Ecto neural progenitor cell (in vitro differentiated cells): ENCODE measurements around the gene SERTAD3.
A peak's percentile ranks its signal among the peaks of the same experiment; 100 is the strongest.
"Not testable (repeated sequence)": the region's sequence is repeated elsewhere in the genome, so short reads cannot be mapped to it uniquely, and the experiment has no call there.

Source experiments
- DNase-seq: peaks from one replicate; pipeline ENCODE4 v3.0.0-alpha.2; 2018; ENCODE audit warnings: low spot score

Gene SERTAD3

GRCh38 chr19:40444000-40444824 lies at the start of gene SERTAD3:
Gene SERTAD3, minus strand, starts transcription at chr19:40444335. Its CDS starts 2,255 bp downstream, at chr19:40442080.
- peak; percentile 99 for DNase-seq

- DNase-seq: no peak
Measured at GRCh38 chr19:40493778-40494177, 49.6 kb upstream of the SERTAD3 start.

GRCh38 chr19:40492274-40492673 lies 48.1 kb upstream of the SERTAD3 start:
- DNase-seq: no peak

- DNase-seq: no peak
Measured at GRCh38 chr19:40489882-40490230, 45.7 kb upstream of the SERTAD3 start.

- DNase-seq: no peak
Measured at GRCh38 chr19:40486017-40486416, 41.9 kb upstream of the SERTAD3 start.

- DNase-seq: not testable (repeated sequence)
Measured at GRCh38 chr19:40475878-40476644, 31.9 kb upstream of the SERTAD3 start.

GRCh38 chr19:40474737-40475136 lies 30.6 kb upstream of the SERTAD3 start:
- DNase-seq: no peak

- no peak for DNase-seq
Measured at GRCh38 chr19:40472516-40472915, 28.4 kb upstream of the SERTAD3 start.

GRCh38 chr19:40471111-40471510 lies 27.0 kb upstream of the SERTAD3 start:
- DNase-seq: no peak

GRCh38 chr19:40469011-40469410 lies 24.9 kb upstream of the SERTAD3 start:
- no peak for DNase-seq

GRCh38 chr19:40466985-40467734 lies 23.0 kb upstream of the SERTAD3 start, which contains the start of gene SPTBN4:
Gene SPTBN4, plus strand, starts transcription at chr19:40467001. Its CDS starts 5,621 bp downstream, at chr19:40472622.
- peak; percentile 57 for DNase-seq

- DNase-seq: peak; percentile 56
Measured at GRCh38 chr19:40466219-40466984, 22.3 kb upstream of the SERTAD3 start.

- DNase-seq: peak; percentile 99
Measured at GRCh38 chr19:40465557-40466218, 21.6 kb upstream of the SERTAD3 start, which contains the start of gene BLVRB. Gene BLVRB, minus strand, starts transcription at chr19:40465745. Its CDS starts 57 bp downstream, at chr19:40465688.

GRCh38 chr19:40465025-40465556 lies 21.0 kb upstream of the SERTAD3 start:
- DNase-seq: no peak

- DNase-seq: peak; percentile 87
Measured at GRCh38 chr19:40464059-40465024, 20.2 kb upstream of the SERTAD3 start.

GRCh38 chr19:40463587-40464037 lies 19.5 kb upstream of the SERTAD3 start:
- DNase-seq: not testable (repeated sequence)

GRCh38 chr19:40461669-40462221 lies 17.6 kb upstream of the SERTAD3 start:
- DNase-seq: no peak

- DNase-seq: no peak
Measured at GRCh38 chr19:40460185-40460584, 16.1 kb upstream of the SERTAD3 start.

GRCh38 chr19:40458597-40458974 lies 14.5 kb upstream of the SERTAD3 start:
- no peak for DNase-seq
